Measurements from ENCODE around the gene CTNND1. TPM values are rescaled to one million over a fixed set of nuclear protein-coding genes. Genes with fewer than 3 reads are reported as not detected.
"Not testable (repeated sequence)": the region's sequence is repeated elsewhere in the genome, so short reads cannot be mapped to it uniquely, and the experiment has no call there.

The CTNND1 gene
- total RNA-seq, 2 donors from 2014 or later, result 58.2 to 63.2 TPM

GRCh38 chr11:57819252-57819979 lies 57.8 kb downstream of the CTNND1 start:
- Histone ChIP-seq H3K9me3 (no peaks in the 10 kb centered on the region), H3K4me1 (no peaks in the 10 kb centered on the region), H3K36me3 (peaks cover 36% of the 10 kb centered on the region), H3K4me3 (no peak overlapping the region), H3K27me3 (no peaks in the 10 kb centered on the region), H3K27ac (no peak overlapping the region)
- DNase-seq (ENCODE audit: low spot score), result no peak
- no peak for TF ChIP-seq CTCF (IDR thresholded peaks at IDR 0.05)

GRCh38 chr11:57823859-57824258 lies 62.3 kb downstream of the CTNND1 start:
- Histone ChIP-seq H3K9me3 (no peaks in the 10 kb centered on the region), H3K36me3 (no peaks in the 10 kb centered on the region), H3K4me3 (no peak overlapping the region), H3K27ac (no peak overlapping the region), H3K27me3 (no peaks in the 10 kb centered on the region), H3K4me1 (no peaks in the 10 kb centered on the region)
- no peak for DNase-seq (ENCODE audit: low spot score)
- TF ChIP-seq CTCF (IDR thresholded peaks at IDR 0.05), result no peak

- Histone ChIP-seq H3K36me3 (no peaks in the 10 kb centered on the region), H3K27me3 (no peaks in the 10 kb centered on the region), H3K27ac (no peak overlapping the region), H3K4me1 (no peaks in the 10 kb centered on the region), H3K9me3 (no peaks in the 10 kb centered on the region), H3K4me3 (no peak overlapping the region)
- TF ChIP-seq CTCF (IDR thresholded peaks at IDR 0.05), result no peak
- DNase-seq (ENCODE audit: low spot score), result no peak
Observed at GRCh38 chr11:57834852-57835251, 73.2 kb downstream of the CTNND1 start.

- H3K4me1 ChIP-seq; H3K36me3 ChIP-seq; H3K9me3 ChIP-seq; DNase-seq (ENCODE audit: low spot score); H3K27me3 ChIP-seq; H3K4me3 ChIP-seq; H3K27ac ChIP-seq: not testable (repeated sequence)
Observed at GRCh38 chr11:57838609-57839008, 77.0 kb downstream of the CTNND1 start.

- TF ChIP-seq CTCF (IDR thresholded peaks at IDR 0.05), result no peak
- H3K4me1 ChIP-seq, result no peaks in the 10 kb centered on the region
- no peaks in the 10 kb centered on the region for H3K36me3 ChIP-seq
- H3K4me3 ChIP-seq, result no peak overlapping the region
- peaks cover 0 to 13% of the 10 kb centered on the region in 2 donors for H3K9me3 ChIP-seq
- no peak overlapping the region for H3K27ac ChIP-seq
- no peak for DNase-seq (ENCODE audit: low spot score)
- H3K27me3 ChIP-seq, result no peaks in the 10 kb centered on the region
Observed at GRCh38 chr11:57842873-57843272, 81.3 kb downstream of the CTNND1 start.

- TF ChIP-seq CTCF (IDR thresholded peaks at IDR 0.05), result no peak
- Histone ChIP-seq H3K27ac (no peak overlapping the region), H3K4me1 (no peaks in the 10 kb centered on the region)
Observed at GRCh38 chr11:57867966-57868365, 106.4 kb downstream of the CTNND1 start.

More at GRCh38 chr11:57867966-57868365, 106.4 kb downstream of the CTNND1 start:
- H3K36me3 ChIP-seq, result no peaks in the 10 kb centered on the region
- no peak for DNase-seq (ENCODE audit: low spot score)
- no peak overlapping the region for H3K4me3 ChIP-seq
- H3K27me3 ChIP-seq, result no peaks in the 10 kb centered on the region
- no peaks in the 10 kb centered on the region for H3K9me3 ChIP-seq

Data from right atrium auricular region (tissue), 2 donors.